NCI-H1436 (cell line): ENCODE measurements around the gene PTBP3.
"Not testable (repeated sequence)": the region's sequence is repeated elsewhere in the genome, so short reads cannot be mapped to it uniquely, and the experiment has no call there.

ENCODE experiments used
- DNase-seq: peaks from one replicate; lab custom pipeline; 2025; lab: John Stamatoyannopoulos, UW

Gene PTBP3

GRCh38 chr9:112200711-112201110 is 132.7 kb downstream of the PTBP3 start:
- no peak for DNase-seq

- DNase-seq: no peak
Observed at GRCh38 chr9:112198646-112199045, 134.8 kb downstream of the PTBP3 start.

- DNase-seq: no peak
Observed at GRCh38 chr9:112194969-112195431, 138.4 kb downstream of the PTBP3 start.

- DNase-seq: no peak
Observed at GRCh38 chr9:112193572-112194288, 139.7 kb downstream of the PTBP3 start.

GRCh38 chr9:112190320-112190719 is 143.1 kb downstream of the PTBP3 start:
- DNase-seq: not testable (repeated sequence)

GRCh38 chr9:112188884-112189283 is 144.5 kb downstream of the PTBP3 start:
- DNase-seq: no peak

- no peak for DNase-seq
Observed at GRCh38 chr9:112187404-112187803, 146.0 kb downstream of the PTBP3 start.

- no peak for DNase-seq
Observed at GRCh38 chr9:112186695-112187094, 146.7 kb downstream of the PTBP3 start.

GRCh38 chr9:112184946-112185345 is 148.5 kb downstream of the PTBP3 start:
- DNase-seq: no peak

GRCh38 chr9:112184221-112184620 is 149.2 kb downstream of the PTBP3 start:
- DNase-seq: no peak

GRCh38 chr9:112180387-112180881 is 153.0 kb downstream of the PTBP3 start:
- no peak for DNase-seq

GRCh38 chr9:112179816-112180215 is 153.6 kb downstream of the PTBP3 start:
- DNase-seq: no peak

GRCh38 chr9:112176524-112176923 is 156.9 kb downstream of the PTBP3 start:
- no peak for DNase-seq

- no peak for DNase-seq
Observed at GRCh38 chr9:112175796-112176315, 157.6 kb downstream of the PTBP3 start.

- peak; percentile 30 for DNase-seq
Observed at GRCh38 chr9:112174965-112175795, 158.2 kb downstream of the PTBP3 start, which contains the start of gene SUSD1. Gene SUSD1 (minus strand): TSS chr9:112175297. CDS start chr9:112175235, 62 bp downstream.

GRCh38 chr9:112174222-112174964 is 159.0 kb downstream of the PTBP3 start:
- DNase-seq: peak; percentile 65

GRCh38 chr9:112173489-112174221 is 159.8 kb downstream of the PTBP3 start:
- DNase-seq: no peak

- no peak for DNase-seq
Observed at GRCh38 chr9:112170968-112171367, 162.5 kb downstream of the PTBP3 start.

- no peak for DNase-seq
Observed at GRCh38 chr9:112170235-112170634, 163.2 kb downstream of the PTBP3 start.

GRCh38 chr9:112169368-112169767 is 164.1 kb downstream of the PTBP3 start:
- DNase-seq: no peak

GRCh38 chr9:112168197-112168596 is 165.2 kb downstream of the PTBP3 start:
- DNase-seq: no peak
